ENCODE results near the gene CENPU.
"Not testable (repeated sequence)": the region's sequence is repeated elsewhere in the genome, so short reads cannot be mapped to it uniquely, and the experiment has no call there.

CENPU gene, protein sequence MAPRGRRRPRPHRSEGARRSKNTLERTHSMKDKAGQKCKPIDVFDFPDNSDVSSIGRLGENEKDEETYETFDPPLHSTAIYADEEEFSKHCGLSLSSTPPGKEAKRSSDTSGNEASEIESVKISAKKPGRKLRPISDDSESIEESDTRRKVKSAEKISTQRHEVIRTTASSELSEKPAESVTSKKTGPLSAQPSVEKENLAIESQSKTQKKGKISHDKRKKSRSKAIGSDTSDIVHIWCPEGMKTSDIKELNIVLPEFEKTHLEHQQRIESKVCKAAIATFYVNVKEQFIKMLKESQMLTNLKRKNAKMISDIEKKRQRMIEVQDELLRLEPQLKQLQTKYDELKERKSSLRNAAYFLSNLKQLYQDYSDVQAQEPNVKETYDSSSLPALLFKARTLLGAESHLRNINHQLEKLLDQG

DNA sequence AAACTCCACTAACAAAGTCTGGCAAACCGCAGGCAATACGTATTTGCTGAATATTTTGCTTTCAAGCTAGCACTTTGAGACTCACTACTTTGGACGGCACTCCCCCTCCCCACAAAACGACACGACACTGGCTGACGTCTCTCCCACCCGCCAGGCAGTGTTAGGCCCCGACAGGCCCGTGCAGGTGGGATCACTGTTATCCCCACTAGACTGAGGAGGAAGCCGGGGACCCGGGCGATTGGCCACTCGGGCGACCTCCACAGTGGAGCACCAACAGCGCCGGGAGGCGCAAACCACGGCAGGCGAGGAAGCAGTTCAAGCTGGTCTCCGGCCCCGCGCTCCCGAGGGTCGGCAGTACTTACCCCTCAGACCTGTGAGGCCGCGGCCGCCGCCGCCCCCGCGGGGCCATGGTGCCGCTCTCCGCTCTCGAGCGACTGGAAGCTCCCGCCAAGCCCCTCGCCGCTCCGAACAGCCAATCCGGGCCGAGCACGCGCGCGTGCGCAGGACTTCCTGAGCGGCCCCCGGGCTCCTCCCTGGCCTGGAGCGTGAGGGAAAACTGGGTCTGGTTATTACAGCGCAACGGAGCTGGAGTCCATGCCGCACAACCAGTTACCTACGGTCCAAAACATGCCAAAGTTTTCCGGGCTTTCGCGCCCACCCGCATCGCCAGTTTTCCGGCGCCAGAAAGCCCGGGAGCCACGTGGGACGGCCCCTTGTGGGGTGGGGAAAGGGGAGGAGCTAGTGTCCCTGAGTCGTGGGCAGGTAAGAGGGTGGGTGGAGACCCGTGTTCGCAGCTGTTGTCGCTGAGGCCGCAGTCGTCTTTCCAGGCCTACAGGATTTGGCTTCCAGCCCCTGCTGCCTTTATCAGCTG, at the start of gene CENPU:
TSS of gene CENPU (minus strand) at position 443 of the 871 bp plus-strand sequence. CDS start at position 409, 34 bp downstream.
- peak; percentile 93 for DNase-seq

DNA sequence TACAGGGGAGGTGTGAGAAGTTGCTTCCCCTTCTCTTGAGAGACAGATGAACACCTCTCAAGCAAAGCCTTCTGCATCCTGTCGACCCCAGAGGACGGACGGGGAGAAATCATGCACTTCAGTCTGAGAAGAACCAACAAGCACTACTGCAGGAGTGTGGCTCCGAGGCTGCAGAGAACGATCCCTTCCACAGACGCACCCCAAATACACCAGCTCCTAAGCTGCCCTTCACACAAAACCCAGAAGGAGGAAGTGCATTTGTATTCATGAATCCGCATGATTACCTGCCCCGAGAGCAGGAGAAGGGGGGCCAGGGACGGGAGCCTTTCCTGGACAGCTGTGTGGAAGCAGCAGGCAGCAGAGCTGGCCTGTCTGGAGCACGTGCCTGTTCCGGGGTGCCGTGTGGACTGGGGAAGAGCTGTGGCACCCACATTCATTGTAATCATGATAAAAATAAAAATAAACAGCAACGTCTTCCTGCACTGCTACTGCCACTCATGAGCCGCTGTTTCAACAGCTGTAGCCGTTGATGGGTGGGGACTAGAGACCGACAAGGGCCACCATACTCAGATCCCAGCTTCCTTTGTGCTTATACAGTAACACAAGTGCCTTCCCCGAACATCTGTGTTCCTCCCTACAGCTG, 49.0 kb upstream of the CENPU start:
- DNase-seq: no peak

DNA sequence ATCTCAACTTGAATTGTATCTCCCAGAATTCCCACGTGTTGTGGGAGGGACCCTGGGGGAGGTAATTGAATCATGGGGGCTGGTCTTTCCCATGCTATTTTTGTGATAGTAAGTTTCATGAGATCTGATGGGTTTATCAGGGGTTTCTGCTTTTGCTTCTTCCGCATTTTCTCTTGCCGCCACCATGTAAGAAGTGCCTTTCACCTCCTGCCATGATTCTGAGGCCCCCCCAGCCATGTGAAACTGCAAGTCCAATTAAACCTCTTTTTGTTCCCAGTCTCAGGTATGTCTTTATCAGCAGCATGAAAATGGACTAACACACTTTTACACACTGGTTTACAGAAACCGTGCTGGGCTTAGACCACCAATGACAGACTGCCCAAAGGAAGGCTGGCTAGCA, 45.3 kb upstream of the CENPU start:
- DNase-seq: not testable (repeated sequence)

DNA sequence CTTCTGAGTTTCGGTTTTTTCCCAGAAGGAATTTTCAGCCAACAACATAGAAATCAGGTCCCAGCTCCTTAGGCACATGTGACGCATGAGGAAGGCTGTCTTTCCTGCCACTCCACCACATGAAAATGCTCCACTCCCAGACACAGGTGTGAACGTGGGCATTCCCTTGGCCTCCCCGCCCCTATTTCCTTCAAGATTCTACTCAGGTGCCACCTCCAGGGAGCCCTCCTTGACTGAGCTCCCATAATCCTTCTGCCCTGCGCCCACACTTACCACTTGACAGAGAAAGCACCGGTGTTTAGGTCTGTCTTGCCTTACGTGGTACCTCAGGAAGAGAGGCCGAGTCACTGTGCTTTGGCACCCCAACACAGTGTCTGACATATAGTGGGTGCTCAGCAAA, 44.4 kb upstream of the CENPU start:
- DNase-seq: no peak

DNA sequence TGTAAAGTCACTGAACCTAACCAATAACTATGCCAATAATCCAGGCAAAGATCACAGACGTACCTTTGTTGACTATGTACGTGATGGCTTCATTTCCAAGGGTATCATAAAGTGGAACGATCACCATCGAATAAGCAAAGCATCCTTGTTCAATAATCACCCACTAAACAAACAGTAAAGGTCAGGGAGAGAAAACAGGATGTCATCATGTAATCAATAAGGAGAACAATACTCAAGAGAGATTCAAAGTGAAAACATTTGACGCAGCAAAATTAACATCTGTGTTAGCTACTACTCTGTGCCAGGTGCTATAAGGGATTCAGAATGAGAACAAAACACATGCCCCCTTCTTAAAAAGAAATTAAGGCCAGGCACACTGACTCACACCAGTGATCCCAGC, 42.9 kb upstream of the CENPU start:
- no peak for DNase-seq

DNA sequence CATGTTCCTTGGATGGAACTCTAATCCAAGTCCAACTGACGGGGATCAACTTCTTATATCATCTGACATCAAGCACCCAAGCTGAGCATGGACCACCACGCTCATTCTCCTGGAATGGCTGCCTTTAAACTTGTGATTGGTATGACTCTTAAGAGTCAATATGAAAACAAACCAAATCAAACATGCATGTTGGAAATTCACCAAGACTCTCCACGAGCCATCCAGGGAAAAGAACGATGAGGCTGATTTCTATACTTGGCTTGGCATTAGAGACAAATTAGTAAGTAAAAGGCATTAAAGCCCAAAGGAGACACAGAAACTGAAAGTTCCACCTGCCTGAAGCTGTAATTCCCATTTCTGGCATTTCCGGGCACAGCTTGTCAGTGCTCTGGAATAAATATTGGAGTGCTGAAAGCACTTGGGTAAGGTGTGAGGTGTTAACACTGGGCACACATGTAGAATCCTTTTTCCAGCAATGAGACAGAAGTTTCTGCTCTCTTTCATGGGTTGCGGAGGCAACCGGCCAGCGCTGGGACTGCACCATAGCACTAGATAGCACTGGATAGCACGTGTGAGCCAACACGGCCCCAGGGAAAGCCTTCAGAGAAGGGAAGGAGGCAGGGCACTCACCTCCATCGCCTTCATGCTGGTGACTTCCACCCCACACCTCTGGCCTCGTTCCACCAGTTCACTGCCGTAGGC, 42.1 kb upstream of the CENPU start:
- DNase-seq: no peak

DNA sequence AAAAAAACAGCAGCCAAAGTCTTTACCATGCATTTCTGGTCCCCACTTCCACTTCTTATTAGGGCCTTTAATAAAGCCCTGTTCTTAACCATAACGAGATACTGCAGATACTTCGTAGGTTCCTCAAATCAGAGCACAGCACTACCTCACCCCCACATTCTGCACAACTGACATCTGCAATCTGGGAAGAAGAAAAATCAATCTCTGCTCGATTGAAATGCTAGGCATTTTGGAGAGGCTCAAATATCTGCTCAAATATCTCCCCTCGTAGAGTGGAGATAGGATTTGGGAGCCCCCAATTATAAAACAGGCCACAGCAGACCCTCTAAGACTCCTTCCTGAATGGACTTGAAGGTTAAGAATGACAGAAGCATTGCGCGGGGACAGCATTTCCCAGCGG, 40.3 kb upstream of the CENPU start:
- no peak for DNase-seq

DNA sequence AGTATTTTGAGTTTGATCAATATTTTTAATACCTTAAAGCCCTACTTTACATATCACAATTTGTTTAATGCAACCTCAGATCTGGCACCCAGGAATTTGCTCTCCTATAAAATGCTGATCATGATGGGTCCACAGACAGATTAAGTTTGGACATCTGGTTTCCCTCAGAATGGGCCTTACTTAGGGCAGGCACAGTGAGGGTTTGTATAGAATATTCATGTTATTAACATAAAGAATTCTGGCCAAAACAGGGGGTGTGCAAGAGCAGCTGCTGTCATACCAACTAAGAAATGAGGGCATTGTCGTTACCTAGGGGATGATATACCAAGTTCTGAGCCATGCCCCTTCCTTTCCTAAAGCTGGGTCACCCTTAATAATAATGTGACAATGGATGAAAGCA, 37.5 kb upstream of the CENPU start:
- DNase-seq: no peak

DNA sequence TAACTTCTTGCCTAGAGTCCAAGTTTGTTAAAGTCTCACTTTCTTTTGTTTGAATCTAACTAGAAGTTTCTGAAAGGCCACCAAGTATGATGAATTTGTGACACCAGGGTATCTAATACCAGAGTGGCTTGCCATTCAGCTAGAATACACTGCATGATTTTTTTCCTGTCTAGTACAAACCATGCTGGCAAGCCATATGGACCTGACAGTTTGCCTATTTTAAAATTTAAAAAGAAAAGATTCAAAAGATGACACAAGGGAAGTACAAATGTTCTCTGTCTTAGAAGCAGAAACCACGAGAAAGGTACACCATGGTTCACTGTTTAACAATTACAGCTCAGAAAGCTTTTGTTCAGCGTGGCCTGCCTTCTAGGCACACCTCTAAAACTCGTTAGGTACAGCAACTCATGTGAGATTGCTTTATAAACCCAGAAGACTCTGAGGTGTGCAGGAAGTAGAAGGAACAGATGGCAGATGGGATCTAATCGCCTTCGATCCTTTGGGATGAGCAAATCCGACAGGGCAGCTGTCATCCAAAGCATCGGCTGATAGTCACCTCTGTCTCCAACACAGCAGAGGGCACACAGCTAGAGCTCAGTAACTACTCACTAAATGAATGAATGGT, 35.4 kb upstream of the CENPU start:
- no peak for DNase-seq

DNA sequence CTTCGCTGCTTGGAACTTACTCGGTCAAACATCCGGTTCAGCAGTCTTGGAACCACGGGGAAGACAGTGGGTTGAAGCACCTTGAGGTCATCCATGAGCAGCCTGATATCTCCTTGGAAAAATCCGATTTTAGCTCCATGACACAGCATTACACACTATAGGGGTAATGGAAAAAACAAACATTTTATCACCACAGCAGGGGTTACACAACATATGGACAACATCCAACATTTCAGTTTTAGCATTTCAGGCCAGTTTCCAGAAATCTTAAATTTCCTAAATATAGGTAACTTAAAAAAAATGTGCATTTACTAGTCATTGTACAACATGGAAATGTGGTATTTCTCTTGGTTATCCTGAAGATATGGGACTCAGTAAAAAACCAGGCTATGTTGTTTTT, 34.4 kb upstream of the CENPU start:
- DNase-seq: no peak

DNA sequence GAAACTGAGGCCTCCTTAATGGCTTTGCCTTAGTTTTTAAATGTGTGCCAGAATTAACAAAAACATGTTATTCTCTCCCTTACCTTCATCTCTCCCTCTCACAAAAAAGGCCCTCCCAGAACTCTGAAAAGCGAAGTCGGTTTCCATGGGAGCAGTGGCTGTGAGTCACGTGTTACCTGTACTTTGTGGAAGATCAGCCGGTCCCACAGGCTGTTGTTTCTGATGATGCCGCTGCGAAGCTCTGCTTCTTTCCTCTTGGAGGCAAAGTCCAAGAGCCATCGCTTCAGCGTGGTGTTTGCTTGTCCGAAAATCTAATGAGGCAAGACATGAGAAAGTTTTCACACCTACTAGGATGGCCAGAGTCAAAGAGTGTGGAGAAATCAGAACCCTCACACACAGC, 32.5 kb upstream of the CENPU start:
- DNase-seq: no peak

DNA sequence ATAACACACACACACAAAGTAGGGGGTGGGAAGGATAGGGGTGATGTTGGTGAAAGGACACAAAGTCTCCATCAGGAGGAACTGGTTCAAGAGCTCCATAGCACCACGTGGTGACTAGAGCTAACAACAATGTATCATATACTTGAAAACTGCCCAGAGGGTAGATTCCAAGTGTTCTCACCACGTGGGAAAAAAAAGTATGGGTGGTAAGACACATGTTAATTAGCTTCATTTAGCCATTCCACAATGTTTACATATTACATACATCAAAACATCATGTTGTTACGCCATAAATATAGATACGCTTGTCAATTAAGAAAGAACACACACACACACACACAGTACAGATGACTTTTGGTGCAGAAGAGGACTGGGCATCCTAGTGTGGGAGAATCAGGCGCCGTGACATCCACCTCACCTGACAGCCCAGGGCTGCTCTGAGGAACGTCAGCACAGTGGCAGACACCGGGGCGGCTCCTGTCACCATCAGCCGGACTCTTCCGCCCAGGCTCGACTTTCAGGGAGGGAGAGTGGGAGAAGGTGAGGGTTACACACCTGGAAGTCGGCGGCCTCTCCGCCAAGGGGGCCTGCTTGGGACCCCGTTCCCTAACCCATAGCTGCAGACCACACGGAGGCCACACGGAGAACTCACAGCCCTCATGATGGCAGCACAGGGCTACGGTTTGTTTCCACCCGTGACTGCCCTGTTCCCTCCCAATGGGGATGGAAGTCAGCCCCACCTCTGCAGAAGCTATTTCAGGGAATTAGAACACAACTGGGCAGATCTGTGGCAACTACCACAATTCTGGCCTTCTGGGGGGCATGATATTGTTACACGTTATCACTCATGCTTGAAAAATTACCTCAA, 31.8 kb upstream of the CENPU start:
- no peak for DNase-seq

DNA sequence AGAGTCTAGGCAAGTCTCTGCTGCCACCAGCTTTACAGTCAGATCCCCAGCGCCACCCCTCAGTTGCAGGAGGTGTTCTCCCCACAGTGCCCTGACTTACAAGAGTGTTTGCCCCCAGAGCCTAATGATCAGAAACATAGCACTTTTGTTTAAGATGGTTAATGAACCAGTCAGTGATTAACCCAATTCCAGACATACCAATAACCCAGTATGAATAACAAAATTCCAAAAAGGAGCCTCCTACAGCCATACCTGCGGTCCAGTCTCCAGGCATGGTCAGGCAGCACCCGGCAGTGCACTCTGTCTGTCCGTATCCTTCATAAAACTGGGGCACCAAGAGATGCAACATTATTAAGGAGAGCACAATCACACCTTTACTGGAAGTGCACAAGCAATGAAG, 30.7 kb upstream of the CENPU start:
- DNase-seq: no peak

DNA sequence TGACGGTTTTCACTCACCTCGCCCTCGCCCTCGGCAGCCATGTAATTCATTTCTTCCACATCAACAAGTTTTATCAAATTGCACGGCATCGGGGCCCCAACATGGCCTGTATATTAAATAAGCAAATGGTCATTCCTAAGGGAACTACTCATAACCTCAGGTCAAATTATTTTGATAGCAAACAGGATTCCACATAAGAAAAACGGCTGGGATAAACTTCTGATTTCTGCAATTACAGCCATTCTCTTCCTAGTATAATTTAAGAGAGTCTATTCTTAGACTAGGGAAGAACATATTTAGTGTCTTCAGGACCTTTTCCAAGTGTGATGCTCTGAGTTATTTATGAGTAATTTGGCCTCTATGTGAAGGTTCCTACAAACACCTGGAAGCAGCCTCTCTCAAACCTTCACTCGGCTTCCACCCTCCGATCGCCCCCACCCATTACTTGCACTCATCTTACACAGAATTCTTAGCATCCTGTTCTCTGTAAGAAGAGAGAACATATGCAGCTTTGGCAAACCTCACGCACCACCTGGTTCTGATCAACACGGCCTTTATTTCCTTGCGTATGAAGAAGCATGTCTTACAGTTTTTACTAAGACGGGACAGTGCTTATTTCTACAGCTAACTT, 29.4 kb upstream of the CENPU start:
- DNase-seq: no peak

DNA sequence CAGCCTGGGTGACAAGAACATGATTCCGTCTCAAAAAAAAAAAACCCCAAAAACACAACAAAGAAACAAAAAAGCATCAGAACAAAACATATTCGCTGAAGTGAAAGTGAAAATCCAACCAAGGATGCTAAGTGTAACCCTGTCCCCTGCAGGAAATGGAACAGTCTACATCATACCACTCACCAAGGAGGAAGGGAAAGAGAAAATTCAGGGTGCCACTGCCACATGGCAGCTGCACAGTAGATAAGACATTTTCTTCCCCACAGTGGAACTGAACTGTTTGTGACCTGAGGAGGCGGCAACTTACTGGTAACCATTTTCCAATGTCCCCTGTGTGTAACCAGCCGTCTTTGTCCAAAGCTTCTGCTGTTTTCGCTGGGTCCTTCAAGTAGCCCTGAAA, 28.2 kb upstream of the CENPU start:
- no peak for DNase-seq

DNA sequence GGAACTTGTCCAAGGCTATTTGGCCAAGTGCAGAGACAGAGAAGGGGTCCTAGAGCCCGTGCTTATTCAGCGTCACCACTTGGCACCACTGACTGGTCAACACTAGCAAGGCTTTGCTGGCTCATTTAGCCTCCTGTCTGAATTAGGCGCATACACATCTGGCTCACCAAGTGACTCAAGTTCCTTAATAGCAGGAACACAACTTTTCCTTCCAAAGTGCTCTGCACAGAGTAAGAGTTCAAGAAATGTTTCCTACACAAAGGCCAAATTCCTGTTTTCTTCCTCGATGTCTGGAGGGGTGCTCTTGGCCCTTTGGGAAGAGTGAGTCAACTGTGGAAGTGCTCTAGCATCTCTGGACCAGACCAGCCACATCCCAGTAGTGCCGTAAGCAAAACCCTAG, 26.8 kb upstream of the CENPU start:
- DNase-seq: no peak

DNA sequence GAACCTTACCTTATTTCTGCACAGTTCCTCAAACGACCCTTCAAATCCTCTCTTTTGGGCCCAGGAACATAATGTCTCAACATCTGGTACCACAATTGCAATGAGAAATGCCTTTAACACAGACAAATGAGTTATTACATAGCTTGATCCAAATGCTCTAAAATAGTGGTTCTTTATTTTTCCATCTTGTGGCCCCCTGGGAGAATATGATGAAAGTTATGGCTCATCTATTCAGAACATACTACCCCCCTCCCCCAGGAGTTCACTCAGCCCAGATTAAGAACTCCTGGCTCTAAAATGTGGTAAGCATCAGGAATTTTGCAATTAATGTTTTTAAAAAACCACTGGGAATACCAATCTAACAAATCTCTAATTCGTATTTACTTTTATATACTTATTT, 23.9 kb upstream of the CENPU start:
- no peak for DNase-seq

DNA sequence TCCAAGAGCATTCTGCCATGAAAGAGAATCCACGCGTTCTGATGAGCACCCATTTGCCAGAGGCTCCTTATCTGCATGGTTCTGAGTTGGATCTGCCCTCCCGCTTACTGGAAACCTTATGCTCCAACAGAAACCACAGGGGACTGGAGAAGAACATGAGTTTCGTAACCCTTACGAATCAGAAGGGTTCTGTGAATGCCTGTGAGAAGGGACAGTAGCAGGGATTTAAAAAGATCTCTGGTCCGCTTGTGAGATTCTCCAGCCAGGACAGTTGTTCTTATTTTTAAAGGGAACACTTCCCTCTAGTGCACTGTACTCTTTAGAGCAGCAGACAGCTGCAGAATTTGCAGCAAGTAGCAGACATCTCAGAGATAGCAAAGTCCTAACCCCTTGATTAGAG, 22.5 kb upstream of the CENPU start:
- no peak for DNase-seq

DNA sequence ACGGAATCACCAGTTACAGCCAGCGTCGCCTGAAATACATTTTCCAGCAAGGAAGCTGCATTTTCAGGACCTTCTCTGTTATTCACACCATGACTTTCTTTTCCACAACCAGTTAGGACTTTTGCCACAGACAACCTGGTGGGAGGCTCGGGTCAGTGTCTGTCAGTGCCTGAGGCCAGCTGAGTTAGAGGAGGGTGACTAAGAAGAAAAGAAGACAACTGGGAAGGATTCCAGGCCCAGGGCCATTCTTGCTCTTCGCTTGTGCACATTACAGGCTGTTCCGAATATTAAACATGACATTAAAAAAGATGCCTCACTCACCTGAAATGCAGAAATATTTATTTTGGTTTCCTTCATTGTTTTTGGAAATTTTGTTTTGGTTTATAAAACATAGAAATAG, 21.4 kb upstream of the CENPU start:
- DNase-seq: no peak

DNA sequence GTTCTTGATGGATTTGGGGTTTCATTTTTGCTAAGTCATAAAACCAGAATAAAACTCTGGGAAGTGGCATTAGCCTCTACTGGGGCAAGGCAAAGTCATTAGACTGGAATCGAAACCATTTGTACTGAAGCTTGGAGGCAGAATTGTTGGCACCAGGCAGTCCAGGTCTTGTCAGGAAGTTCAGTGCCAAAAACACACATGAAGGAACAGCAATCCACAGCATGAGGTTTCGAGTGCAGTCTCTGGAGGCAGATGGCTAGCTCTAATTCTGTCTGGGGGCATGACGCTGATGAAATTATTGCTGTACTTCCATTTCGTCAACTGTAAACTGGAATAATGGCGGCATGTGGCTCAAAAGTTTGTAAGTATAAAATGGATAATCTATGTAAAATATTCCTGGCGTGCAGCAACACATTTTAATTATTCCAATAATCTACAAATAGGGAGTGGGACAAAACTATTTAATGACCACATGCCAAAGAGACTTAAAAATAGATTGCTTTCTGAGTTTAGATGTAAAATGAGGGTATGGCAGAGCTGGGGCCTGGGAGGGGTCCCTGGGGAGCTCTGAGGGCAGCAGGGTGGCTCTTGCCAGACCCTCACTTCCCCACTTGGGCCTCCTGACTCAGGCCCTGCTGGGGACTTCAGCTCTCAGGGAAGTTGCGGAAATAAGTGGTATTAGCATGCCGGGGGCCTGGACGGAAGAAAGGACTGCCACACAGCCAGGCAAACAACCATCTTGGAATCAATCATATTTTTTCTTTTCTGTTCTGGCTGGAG, 18.8 kb upstream of the CENPU start:
- no peak for DNase-seq
